NCI-H2107 treated with DMSO at 0.1 percent for 48 hours (cell line): ENCODE results near the gene GAD2.

ENCODE experiments used
- DNase-seq: peaks from one replicate; lab custom pipeline; 2025; ENCODE audit not compliant: unreplicated experiment; lab: John Stamatoyannopoulos, UW

GAD2 gene

DNA sequence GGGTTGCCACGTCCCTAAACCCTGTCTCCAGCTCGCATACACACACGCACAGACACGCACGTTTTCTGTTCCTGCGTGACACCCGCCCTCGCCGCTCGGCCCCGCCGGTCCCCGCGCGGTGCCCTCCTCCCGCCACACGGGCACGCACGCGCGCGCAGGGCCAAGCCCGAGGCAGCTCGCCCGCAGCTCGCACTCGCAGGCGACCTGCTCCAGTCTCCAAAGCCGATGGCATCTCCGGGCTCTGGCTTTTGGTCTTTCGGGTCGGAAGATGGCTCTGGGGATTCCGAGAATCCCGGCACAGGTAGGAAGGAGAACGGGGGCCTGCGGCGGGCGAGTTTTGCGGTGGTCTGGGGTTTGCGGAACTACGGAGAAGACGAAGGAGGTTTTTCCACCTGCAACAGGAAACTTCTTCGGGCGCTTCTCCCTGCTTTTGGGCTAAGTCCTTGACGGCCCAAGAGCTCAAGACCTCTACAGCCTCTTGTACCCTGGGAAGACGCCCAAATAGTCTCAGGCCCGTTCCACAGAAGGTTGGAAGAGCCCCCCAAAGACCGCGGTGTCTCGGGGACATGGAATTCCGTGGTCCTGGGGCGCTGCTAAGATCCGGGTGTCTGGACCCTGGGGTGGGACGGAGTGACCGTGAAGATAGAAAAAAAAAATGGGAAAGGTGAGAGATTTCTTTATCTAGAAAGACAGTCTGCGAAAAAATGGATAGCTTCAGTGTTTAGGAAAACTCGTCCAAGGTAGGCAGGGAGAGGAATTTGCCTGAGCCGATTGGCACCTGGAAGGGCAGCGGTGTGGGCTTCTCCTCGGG, at the start of gene GAD2:
Gene GAD2, plus strand, starts transcription at position 190 of the 811 bp plus-strand sequence. Its CDS starts 36 bp downstream, at position 226.
- DNase-seq: no peak

GRCh38 chr10:26169466-26169865, 47.1 kb upstream of the GAD2 start:
- DNase-seq: no peak

- no peak for DNase-seq
These were observed 44.4 kb upstream of the GAD2 start for GRCh38 chr10:26172131-26172530.

- DNase-seq: no peak
These were observed 42.7 kb upstream of the GAD2 start for GRCh38 chr10:26173837-26174236.

- no peak for DNase-seq
These were observed 39.2 kb upstream of the GAD2 start for GRCh38 chr10:26177341-26177740.

DNA sequence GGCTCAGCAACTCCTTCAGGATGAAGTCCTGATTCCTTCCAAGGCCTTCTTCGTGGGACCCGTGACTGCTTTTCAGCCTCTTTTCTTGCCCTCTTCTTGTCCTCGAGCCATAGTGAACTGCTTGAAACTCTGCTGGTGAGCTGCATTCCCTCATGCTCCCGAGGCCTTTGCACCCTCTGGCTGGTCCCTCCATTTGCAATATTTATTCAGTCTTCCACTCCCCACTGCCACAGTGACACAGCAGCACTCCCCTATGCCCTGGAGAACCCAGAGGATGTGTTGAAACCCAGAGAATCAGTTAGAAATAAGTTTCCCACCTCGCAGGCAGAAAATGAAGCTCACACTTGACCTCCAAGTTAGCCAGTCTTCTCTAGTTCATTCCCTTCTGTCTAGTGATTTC, 22.3 kb upstream of the GAD2 start:
- DNase-seq: no peak

- DNase-seq: no peak
These were observed 19.3 kb upstream of the GAD2 start for GRCh38 chr10:26197248-26197647.

DNA sequence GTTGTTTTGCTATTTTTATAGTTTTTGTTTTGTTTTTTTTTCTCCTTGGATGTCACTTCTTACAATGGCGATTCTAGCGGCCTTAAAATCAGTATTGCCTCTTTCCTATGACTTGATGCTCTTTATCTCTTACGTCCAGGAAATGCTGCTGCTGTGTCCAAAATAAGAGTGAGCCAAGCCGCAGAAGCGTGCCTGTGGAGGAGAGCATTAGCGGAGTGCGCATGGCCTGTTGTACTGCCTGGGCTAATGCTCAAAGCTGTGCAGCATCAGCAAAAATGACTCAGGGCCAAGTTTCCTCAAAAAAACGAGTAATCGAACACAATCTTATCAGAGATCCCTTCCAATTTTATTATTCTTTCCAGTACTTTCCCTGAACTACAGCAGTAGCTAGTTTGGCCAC, 18.5 kb upstream of the GAD2 start:
- DNase-seq: no peak

DNA sequence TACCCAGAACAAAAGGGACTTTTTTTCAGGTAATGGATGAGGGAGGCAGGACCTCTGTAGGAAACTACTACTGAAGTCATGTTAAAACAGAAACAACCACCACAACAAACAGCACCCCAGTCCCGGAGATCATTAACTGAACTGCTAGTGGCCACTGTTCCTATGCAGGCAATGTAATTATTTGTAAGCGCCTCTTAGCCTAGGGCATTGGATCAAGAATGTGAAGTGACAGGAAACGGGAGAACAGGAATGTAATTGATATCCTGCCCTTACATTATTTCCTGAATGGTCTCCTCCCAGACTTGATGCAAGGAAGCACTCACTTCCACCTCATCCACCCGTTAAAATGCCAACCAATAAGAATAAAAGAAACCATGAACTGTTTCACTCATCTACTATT, 16.7 kb upstream of the GAD2 start:
- DNase-seq: no peak

DNA sequence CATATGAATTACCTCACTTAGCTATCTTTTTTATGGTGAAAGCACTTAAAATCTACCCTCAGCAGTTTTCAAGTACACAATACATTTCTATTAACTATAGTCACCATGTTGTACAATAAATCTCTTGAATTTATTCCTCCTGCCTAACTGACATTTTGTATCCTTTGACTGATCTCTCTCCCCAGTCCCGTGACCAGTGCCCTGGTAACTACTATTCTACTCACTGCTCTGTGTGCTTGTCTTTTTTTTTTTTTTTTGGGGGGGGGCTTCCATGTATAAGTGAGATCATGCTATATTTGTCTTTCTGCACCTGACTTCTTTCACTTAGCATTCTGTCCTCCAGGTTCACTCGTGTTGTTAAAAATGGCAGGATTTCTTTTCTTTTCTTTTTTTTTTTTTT, 11.4 kb upstream of the GAD2 start:
- no peak for DNase-seq

GRCh38 chr10:26211781-26212444, 4.7 kb upstream of the GAD2 start:
- no peak for DNase-seq

GRCh38 chr10:26212511-26212910, 4.1 kb upstream of the GAD2 start:
- DNase-seq: no peak

DNA sequence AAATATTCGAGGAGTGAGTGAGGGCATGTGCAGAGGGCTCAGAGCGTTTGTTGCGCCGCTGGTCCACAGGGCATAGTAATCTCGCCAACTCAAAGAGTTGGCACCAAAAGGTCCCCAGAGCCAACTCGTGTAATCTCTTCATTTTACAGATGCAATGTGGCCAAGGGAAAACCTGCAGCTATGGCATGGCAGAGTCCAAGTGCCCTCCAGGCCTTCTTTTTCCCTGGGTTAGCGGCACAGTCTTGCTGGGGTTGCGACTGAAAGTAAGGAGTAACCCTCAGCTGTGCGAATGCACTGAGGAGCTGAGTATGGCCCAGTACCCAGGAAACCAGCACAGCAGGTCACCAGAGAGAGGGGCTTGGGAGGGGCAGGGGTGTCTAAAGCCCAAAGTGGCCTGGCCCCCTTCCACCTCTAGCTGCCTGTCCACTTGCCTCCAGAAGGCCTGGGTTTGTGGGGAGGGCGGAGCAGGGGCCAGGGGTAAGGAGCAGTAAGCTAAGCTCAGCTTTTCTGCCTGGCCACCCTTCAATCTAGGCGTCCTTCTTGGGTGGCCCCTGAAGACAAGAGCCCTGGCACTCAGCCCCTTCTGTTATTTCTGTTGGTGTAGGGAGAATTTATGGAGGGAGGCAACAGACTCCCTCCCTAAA, 3.3 kb upstream of the GAD2 start:
- DNase-seq: no peak

GRCh38 chr10:26214004-26214403, 2.6 kb upstream of the GAD2 start:
- DNase-seq: peak; percentile 84

DNA sequence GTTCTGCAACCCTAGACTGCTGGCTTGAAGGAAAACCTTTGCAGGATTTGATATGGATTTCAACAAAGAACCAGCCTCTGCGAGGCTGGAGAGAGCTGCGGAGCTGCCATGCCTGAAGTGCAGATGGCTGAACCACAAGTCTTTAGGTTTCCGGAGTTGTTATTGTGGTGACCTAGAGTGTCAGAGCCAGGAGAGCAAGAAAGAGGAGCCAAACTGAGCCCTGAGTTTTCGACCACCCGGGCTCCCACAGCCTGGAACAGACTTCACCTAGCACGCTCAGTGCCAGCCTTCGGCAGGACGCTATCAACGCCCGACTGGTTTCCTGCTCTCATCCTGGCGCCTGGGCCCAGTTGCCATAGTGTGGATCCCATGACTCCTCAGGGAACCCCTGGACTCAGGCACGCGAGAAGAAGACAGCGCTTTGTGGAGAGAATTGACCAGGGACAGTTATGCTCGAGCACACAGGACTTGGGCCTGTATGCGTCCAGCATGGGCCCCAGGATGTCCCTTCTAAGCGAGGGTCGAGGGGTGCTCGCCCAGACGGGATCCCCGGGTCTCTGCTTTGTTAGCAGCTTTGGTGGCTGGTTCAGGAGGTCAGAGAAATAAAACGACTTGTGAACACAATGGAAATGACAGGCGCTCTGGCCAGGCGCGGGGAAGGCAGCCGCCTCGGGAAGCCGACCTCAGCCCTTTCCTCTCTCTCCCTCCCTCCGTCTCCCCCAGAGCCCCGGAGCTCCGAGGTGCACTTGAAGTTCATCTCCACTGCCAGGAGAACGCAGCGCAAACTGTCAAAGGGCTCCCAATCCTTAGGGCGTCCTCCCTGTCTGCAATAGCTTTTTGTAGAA, 1.8 kb upstream of the GAD2 start:
- peak; percentile 73 for DNase-seq

DNA sequence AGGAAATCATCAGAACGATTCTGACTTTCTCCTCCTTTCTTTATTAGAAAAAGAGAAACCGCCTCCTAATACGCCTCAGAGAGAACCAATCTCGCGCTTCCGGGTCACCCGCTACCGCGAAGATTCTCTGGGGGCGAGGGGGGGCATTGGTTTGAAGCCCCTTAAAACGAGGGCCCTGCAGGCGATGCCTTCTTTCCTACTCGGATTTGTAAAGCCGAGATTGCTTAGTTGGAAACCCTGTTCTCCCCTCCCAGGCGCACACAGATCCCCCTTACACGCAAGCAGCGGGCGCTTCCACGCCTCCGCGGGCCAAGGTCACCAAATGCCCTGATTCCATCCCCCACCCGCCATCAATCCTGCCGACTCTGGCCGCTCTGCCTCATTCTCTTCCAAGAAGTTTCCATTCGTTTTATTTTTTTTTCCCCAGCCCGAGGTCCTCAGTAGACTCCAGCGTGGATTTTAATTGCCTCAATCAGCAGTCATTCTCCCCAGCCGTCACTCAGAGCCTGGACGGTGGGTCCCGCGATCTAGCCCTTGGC, 1.1 kb upstream of the GAD2 start:
- no peak for DNase-seq

GRCh38 chr10:26215935-26216584, 514 bp upstream of the GAD2 start:
- peak; percentile 61 for DNase-seq

DNA sequence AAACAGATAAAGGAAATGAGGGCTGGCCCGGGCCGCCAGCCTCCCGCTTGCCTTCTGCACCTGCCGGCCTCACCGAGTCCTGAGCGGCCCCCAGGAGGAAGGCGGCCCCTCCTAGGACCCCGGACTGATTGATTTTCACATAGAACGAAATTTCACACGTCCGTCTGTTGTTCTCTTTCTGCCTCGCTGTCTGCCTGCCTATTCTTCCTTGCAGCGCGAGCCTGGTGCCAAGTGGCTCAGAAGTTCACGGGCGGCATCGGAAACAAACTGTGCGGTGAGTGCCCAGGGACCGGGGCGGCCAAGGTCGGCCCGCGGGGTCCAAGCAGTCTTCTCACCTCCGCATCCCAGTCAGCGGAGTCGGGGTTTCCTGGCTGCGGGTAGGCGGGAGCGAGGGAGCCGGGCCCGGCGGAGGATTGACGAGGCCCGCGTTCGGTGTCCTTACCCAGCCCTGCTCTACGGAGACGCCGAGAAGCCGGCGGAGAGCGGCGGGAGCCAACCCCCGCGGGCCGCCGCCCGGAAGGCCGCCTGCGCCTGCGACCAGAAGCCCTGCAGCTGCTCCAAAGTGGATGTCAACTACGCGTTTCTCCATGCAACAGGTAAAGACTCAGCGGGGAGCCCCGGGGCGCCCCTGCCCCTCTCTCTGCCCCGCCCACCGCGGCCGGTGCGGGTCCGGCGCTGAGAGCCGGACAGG, 967 bp downstream of the GAD2 start:
- no peak for DNase-seq

DNA sequence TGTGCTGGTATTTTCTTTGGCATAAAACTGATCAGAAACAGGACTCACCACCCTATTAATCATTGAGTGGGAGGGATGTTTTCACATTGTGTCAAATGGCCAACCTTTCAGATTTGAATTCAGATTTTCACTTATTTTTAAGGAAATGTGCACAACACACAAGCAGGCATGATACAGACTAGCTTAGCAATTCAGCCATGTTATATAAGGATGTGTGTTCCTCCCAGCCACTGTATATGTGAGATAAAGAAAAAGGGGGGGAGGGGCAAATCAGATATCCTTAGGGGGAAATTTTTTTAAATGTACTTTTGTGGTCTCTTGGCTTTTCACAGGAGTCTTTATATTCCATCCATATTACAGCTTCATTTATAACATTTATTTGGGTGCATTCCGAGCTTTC, 3.1 kb downstream of the GAD2 start:
- DNase-seq: no peak

- DNase-seq: no peak
These were observed 4.3 kb downstream of the GAD2 start for GRCh38 chr10:26220901-26221300.
